OCI-LY1 (cell line): ENCODE results near the gene CCDC13.

ENCODE experiments used
- H2AFZ ChIP-seq: fragments of 200-600 bp; sonication (generic), shearing (Covaris generic); 2 replicates; pipeline ENCODE4 v1.6.0; 2014; ENCODE audit warnings: antibody characterized with exemption, mild to moderate bottlenecking, low read length
- H3F3A ChIP-seq: fragments of 200-600 bp; sonication (generic), shearing (Covaris generic); 2 replicates; pipeline ENCODE4 v1.6.0; 2014; ENCODE audit warnings: mild to moderate bottlenecking, antibody characterized with exemption, low read length, moderate library complexity; ENCODE audit not compliant: insufficient read depth
- H3K27ac ChIP-seq: fragments of 200-600 bp; sonication (generic); 2 replicates; pipeline ENCODE4 v1.5.1; 2014; ENCODE audit warnings: low read length, mixed run types, mild to moderate bottlenecking, low read depth; ENCODE audit not compliant: poor library complexity, severe bottlenecking
- H3K27me3 ChIP-seq: fragments of 200-600 bp; sonication (generic); 2 replicates; pipeline ENCODE4 v1.6.0; 2014; ENCODE audit warnings: antibody characterized with exemption, mild to moderate bottlenecking, low read length, moderate library complexity; ENCODE audit not compliant: insufficient read depth
- H3K36me3 ChIP-seq: fragments of 200-600 bp; sonication (generic); 2 replicates; pipeline ENCODE4 v1.6.1; 2014; ENCODE audit warnings: mild to moderate bottlenecking, antibody characterized with exemption, low read length, moderate library complexity, mixed read lengths; ENCODE audit not compliant: insufficient read depth
- H3K4me1 ChIP-seq: fragments of 200-600 bp; sonication (generic); 2 replicates; pipeline ENCODE4 v1.5.1; 2014; ENCODE audit warnings: mild to moderate bottlenecking, low read length, moderate library complexity; ENCODE audit not compliant: insufficient read depth, severe bottlenecking
- H3K4me2 ChIP-seq: fragments of 200-600 bp; sonication (generic), shearing (Covaris generic); 2 replicates; pipeline ENCODE4 v1.6.1; 2014; ENCODE audit warnings: low read length
- H3K4me3 ChIP-seq: fragments of 200-600 bp; sonication (generic); 2 replicates; pipeline ENCODE4 v1.5.1; 2014; ENCODE audit warnings: low read length, low read depth, mild to moderate bottlenecking, mixed read lengths; ENCODE audit not compliant: poor library complexity, severe bottlenecking
- H3K79me2 ChIP-seq: fragments of 200-600 bp; shearing (Covaris generic); 2 replicates; pipeline ENCODE4 v1.6.1; 2016; ENCODE audit warnings: mixed run types, low read length, mixed read lengths; ENCODE audit not compliant: insufficient read depth
- H3K9ac ChIP-seq: fragments of 200-600 bp; sonication (generic), shearing (Covaris generic); 2 replicates; pipeline ENCODE4 v1.6.1; 2014; ENCODE audit warnings: mild to moderate bottlenecking, low read length, mixed read lengths
- H3K9me2 ChIP-seq: fragments of 200-600 bp; sonication (generic), shearing (Covaris generic); 2 replicates; pipeline ENCODE4 v1.6.1; 2014; ENCODE audit warnings: low read depth, mild to moderate bottlenecking, low read length, mixed read lengths
- H3K9me3 ChIP-seq: fragments of 200-600 bp; shearing (Covaris generic); 2 replicates; pipeline ENCODE4 v1.6.1; 2014; ENCODE audit warnings: low read length, mixed read lengths
- H4K20me1 ChIP-seq: fragments of 200-600 bp; sonication (generic), shearing (Covaris generic); 2 replicates; pipeline ENCODE4 v1.6.0; 2016; ENCODE audit warnings: mild to moderate bottlenecking, low read length; ENCODE audit not compliant: insufficient read depth
- CTCF ChIP-seq: fragments of 200-600 bp; sonication (generic), shearing (Covaris generic); IDR thresholded peaks from 2 replicates; pipeline ENCODE4 v1.5.1; 2017; ENCODE audit warnings: mild to moderate bottlenecking, antibody characterized with exemption, low read length, moderate library complexity, mixed read lengths
- EZH2 ChIP-seq: fragments of 200-600 bp; sonication (generic), shearing (Covaris generic); IDR thresholded peaks from 2 replicates; pipeline ENCODE4 v1.8.0; 2017; ENCODE audit warnings: borderline replicate concordance, mixed run types, mild to moderate bottlenecking, antibody characterized with exemption, low read length, moderate library complexity, mixed read lengths

The CCDC13 gene

GRCh38 chr3:42728056-42728455 is 45.0 kb downstream of the CCDC13 start:
- Histone ChIP-seq H3F3A (no peaks in the 10 kb centered on the region), H3K9ac (no peak overlapping the region), H3K27ac (no peak overlapping the region), H3K4me3 (no peak overlapping the region), H4K20me1 (no peaks in the 10 kb centered on the region), H3K4me1 (no peaks in the 10 kb centered on the region), H2AFZ (no peak overlapping the region), H3K9me3 (no peaks in the 10 kb centered on the region), H3K9me2 (no peaks in the 10 kb centered on the region), H3K79me2 (no peaks in the 10 kb centered on the region), H3K36me3 (no peaks in the 10 kb centered on the region), H3K4me2 (no peak overlapping the region), H3K27me3 (no peaks in the 10 kb centered on the region)
- TF ChIP-seq EZH2 (no peak), CTCF (no peak)

GRCh38 chr3:42725454-42725853 is 47.6 kb downstream of the CCDC13 start:
- H3K79me2 ChIP-seq, result no peaks in the 10 kb centered on the region
- no peak overlapping the region for H3K4me3 ChIP-seq
- H3K36me3 ChIP-seq, result no peaks in the 10 kb centered on the region
- H3K4me2 ChIP-seq, result no peak overlapping the region
- H3K27me3 ChIP-seq, result no peaks in the 10 kb centered on the region
- H3K9me2 ChIP-seq, result no peaks in the 10 kb centered on the region
- H3K9ac ChIP-seq, result no peak overlapping the region
- no peaks in the 10 kb centered on the region for H3K4me1 ChIP-seq
- no peak overlapping the region for H2AFZ ChIP-seq
- no peaks in the 10 kb centered on the region for H3K9me3 ChIP-seq
- H4K20me1 ChIP-seq, result no peaks in the 10 kb centered on the region
- H3K27ac ChIP-seq, result no peak overlapping the region
- TF ChIP-seq EZH2, result no peak
- no peak for TF ChIP-seq CTCF
- no peaks in the 10 kb centered on the region for H3F3A ChIP-seq

- Histone ChIP-seq H3K9me2 (no peaks in the 10 kb centered on the region), H3K4me1 (no peaks in the 10 kb centered on the region), H3K9ac (no peak overlapping the region), H3K27ac (no peak overlapping the region), H3K4me2 (no peak overlapping the region), H3K27me3 (no peaks in the 10 kb centered on the region), H3F3A (no peaks in the 10 kb centered on the region), H2AFZ (no peak overlapping the region), H3K4me3 (no peak overlapping the region), H3K79me2 (no peaks in the 10 kb centered on the region), H3K9me3 (no peaks in the 10 kb centered on the region), H4K20me1 (no peaks in the 10 kb centered on the region), H3K36me3 (no peaks in the 10 kb centered on the region)
- TF ChIP-seq EZH2 (no peak), CTCF (no peak)
These were observed 49.8 kb downstream of the CCDC13 start for GRCh38 chr3:42723219-42723618.
